HCT116 (cell line): ENCODE results near the gene SLC6A7.

Experiments
- CTCF ChIP-seq, 3 experiments: fragments of 200-600 bp in 1 of 3; sonication (generic) in 1 of 3; IDR thresholded peaks in 2 of 3; conservative IDR thresholded peaks in 1 of 3; 2 replicates each; pipeline ENCODE4 v1.5.1; 2012 to 2017; ENCODE audit warnings: low read depth in 2 of 3, low read length in 2 of 3, antibody characterized with exemption in 1 of 3, borderline replicate concordance in 1 of 3, control low read depth in 1 of 3, mild to moderate bottlenecking in 1 of 3, mixed read lengths in 1 of 3, mixed run types in 1 of 3, moderate library complexity in 1 of 3; ENCODE audit not compliant: insufficient read depth in 1 of 3
- EZH2 ChIP-seq: fragments of 200-600 bp; sonication (generic); IDR thresholded peaks from 2 replicates; pipeline ENCODE4 v1.6.1; 2017; ENCODE audit warnings: antibody characterized with exemption, mixed run types
- MAX ChIP-seq: IDR thresholded peaks from 2 replicates; pipeline ENCODE4 v1.6.1; 2012
- POLR2A ChIP-seq: IDR thresholded peaks from 2 replicates; pipeline ENCODE4 v1.7.0; 2011; ENCODE audit warnings: borderline replicate concordance; ENCODE audit not compliant: insufficient read depth, insufficient read length; ENCODE audit errors: extremely low read depth
- RAD21 ChIP-seq: IDR thresholded peaks from 2 replicates; pipeline ENCODE4 v1.6.1; 2012; ENCODE audit warnings: low read depth, mild to moderate bottlenecking
- REST ChIP-seq: IDR thresholded peaks from 2 replicates; pipeline ENCODE4 v1.6.1; 2012; ENCODE audit warnings: low read depth
- ZFX ChIP-seq: fragments of 450-650 bp; IDR thresholded peaks from 2 replicates; pipeline ENCODE4 v1.6.1; 2017
- ZNF274 ChIP-seq: fragments of 200-500 bp; sonication (Bioruptor generic); IDR thresholded peaks from 2 replicates; pipeline ENCODE4 v1.6.1; 2014; ENCODE audit warnings: mild to moderate bottlenecking, low read depth, low read length, inconsistent platforms

- TF ChIP-seq RAD21 = no peak
- no peak for TF ChIP-seq CTCF (IDR thresholded peaks at IDR 0.05 in 2 of 3, conservative IDR thresholded peaks at IDR 0.05 in 1 of 3; ENCODE audit: borderline replicate concordance in 1 of 3, insufficient read depth in 1 of 3, low read depth in 2 of 3, low read length in 2 of 3)
- no peak for TF ChIP-seq ZFX
- no peak for TF ChIP-seq REST
- no peak for TF ChIP-seq POLR2A
- TF ChIP-seq EZH2 = no peak
- TF ChIP-seq MAX = no peak
- no peak for TF ChIP-seq ZNF274
These were observed 16.7 kb upstream of the SLC6A7 start for GRCh38 chr5:150173161-150173560.
